ENCODE results near the gene FRS2.

The FRS2 gene

DNA sequence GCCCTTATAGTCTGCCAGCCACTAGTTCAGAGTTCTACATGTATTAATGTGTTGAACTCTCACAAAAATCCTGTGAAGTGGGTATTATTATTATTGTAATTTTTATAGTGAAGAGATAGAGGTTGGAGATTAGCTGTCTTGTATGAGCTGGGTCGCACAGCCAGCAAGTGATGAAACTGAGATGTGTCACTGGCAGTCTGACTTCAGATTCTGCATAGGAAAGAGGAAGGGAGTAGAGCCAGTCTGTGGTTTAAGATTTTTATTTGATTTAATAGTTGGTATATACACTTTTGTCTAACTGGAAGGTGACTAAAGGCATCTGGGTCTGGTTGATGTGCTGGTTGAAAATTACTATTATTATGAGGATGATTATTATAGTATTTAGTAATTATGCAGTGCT lies 5.8 kb upstream of the FRS2 start:
- TF ChIP-seq SIN3A (IDR thresholded peaks at IDR 0.05; ENCODE audit: borderline replicate concordance, insufficient read depth, low read length) (no peak), FOXP2 (optimal IDR thresholded peaks at IDR 0.05; ENCODE audit: borderline replicate concordance, extremely low read depth, extremely low read length, insufficient read depth) (no peak), TAF1 (IDR thresholded peaks at IDR 0.05; ENCODE audit: borderline replicate concordance, insufficient read depth, low read length) (no peak), POLR2AphosphoS5 (IDR thresholded peaks at IDR 0.05; ENCODE audit: low read depth, low read length) (no peak), REST (IDR thresholded peaks at IDR 0.05; ENCODE audit: insufficient read depth in 1 of 2, low read depth in 2 of 2, low read length in 2 of 2) (no peak)

- TF ChIP-seq REST (IDR thresholded peaks at IDR 0.05; ENCODE audit: insufficient read depth in 1 of 2, low read depth in 2 of 2, low read length in 2 of 2): no peak
- TF ChIP-seq FOXP2 (optimal IDR thresholded peaks at IDR 0.05; ENCODE audit: borderline replicate concordance, extremely low read depth, extremely low read length, insufficient read depth): no peak
- no peak for TF ChIP-seq SIN3A (IDR thresholded peaks at IDR 0.05; ENCODE audit: borderline replicate concordance, insufficient read depth, low read length)
- no peak for TF ChIP-seq POLR2AphosphoS5 (IDR thresholded peaks at IDR 0.05; ENCODE audit: low read depth, low read length)
- TF ChIP-seq TAF1 (IDR thresholded peaks at IDR 0.05; ENCODE audit: borderline replicate concordance, insufficient read depth, low read length): no peak
Measured at GRCh38 chr12:69466867-69467266, 3.3 kb upstream of the FRS2 start.

DNA sequence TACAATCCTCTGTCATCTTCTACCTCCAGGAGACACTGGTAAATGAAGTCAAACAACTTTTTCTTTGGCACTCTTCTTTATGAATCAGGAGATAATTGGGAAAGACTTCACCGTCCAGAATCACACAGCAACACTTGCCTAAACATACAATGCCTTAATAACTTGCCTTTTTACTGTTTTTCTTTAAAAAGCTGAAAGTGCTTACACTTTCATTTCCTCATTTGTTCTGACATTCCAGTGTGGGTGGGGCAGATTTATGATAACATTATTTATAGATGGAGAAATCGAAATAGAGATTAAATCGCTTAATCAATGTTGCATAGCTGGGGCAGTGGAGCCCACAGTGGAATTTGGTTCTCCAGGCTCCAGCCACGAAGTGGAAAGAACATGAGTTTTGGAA lies 2.8 kb upstream of the FRS2 start:
- TF ChIP-seq TAF1 (IDR thresholded peaks at IDR 0.05; ENCODE audit: borderline replicate concordance, insufficient read depth, low read length) (no peak), SIN3A (IDR thresholded peaks at IDR 0.05; ENCODE audit: borderline replicate concordance, insufficient read depth, low read length) (no peak), FOXP2 (optimal IDR thresholded peaks at IDR 0.05; ENCODE audit: borderline replicate concordance, extremely low read depth, extremely low read length, insufficient read depth) (no peak), REST (IDR thresholded peaks at IDR 0.05; ENCODE audit: insufficient read depth in 1 of 2, low read depth in 2 of 2, low read length in 2 of 2) (no peak), POLR2AphosphoS5 (IDR thresholded peaks at IDR 0.05; ENCODE audit: low read depth, low read length) (no peak)

DNA sequence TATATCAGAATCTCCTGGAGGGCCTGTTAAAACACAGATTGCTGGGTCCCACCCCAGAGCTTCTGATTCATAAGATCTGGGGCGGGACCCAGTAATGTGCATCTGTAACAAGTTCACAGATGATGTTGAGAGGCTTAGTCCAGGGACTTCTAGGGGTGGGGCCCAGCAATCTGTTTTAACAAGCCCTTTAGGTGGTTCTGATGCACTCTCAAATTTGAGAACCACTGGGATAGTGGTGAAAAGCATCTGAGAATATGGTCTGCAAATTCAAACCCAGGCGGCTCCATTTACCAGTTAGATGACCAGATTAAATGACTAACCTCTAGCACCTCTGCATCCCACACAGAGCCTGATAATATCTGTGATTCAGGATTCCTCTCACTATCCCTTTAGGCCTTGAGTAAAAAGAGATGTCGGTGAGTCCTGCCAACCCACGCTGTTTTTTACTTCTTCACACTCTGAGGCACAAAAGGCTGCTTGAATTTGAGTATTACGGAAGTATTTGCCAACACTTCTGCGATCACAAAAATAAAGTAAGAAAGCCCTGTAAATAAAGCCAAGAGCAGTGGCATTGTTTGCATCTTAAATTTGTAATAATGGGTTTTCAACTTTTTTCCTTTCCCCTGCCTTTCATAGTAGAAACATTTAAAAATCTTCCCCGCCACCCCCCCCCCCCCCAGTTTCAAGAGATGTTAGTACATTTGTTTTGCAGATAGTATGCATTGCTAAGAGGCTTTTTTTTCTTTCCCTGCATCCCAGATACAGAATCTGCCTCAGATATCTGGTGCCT lies 1.8 kb upstream of the FRS2 start:
- TF ChIP-seq SIN3A (IDR thresholded peaks at IDR 0.05; ENCODE audit: borderline replicate concordance, insufficient read depth, low read length) (no peak), REST (IDR thresholded peaks at IDR 0.05; ENCODE audit: insufficient read depth in 1 of 2, low read depth in 2 of 2, low read length in 2 of 2) (no peak), FOXP2 (optimal IDR thresholded peaks at IDR 0.05; ENCODE audit: borderline replicate concordance, extremely low read depth, extremely low read length, insufficient read depth) (no peak), POLR2AphosphoS5 (IDR thresholded peaks at IDR 0.05; ENCODE audit: low read depth, low read length) (no peak), TAF1 (IDR thresholded peaks at IDR 0.05; ENCODE audit: borderline replicate concordance, insufficient read depth, low read length) (no peak)

All from PFSK-1 (cell line).